ENCODE data around the gene FAM120AOS. TPM values are rescaled to one million over a fixed set of nuclear protein-coding genes. Genes with fewer than 3 reads are reported as not detected.

Gene FAM120AOS
- total RNA-seq, 1 experiment from 2014 or later = 53.6 TPM

GRCh38 chr9:93480728-93481324 lies 27.4 kb upstream of the FAM120AOS start:
- H3T11ph ChIP-seq (ENCODE audit: low read length) = no peak overlapping the region
- H3K9me3 ChIP-seq (ENCODE audit: control insufficient read depth, low read depth, low read length) = no peaks in the 10 kb centered on the region
- no peak overlapping the region for H3K56ac ChIP-seq (ENCODE audit: insufficient read length, low read depth, low read length)
- 100% methylated on average over 1 of the region's 7 CpGs for WGBS (ENCODE audit: extremely low coverage, insufficient read length, low lambda C conversion rate)
- no peak overlapping the region for H3K23ac ChIP-seq (ENCODE audit: insufficient read length, low read depth, low read length)
- H2BK12ac ChIP-seq (ENCODE audit: insufficient read length, low read depth, low read length) = no peak overlapping the region
- no peak overlapping the region; the same call in 1 of the 2 replicates for H3K14ac ChIP-seq (ENCODE audit: insufficient read depth, low read length)
- TF ChIP-seq, protein P1, sequence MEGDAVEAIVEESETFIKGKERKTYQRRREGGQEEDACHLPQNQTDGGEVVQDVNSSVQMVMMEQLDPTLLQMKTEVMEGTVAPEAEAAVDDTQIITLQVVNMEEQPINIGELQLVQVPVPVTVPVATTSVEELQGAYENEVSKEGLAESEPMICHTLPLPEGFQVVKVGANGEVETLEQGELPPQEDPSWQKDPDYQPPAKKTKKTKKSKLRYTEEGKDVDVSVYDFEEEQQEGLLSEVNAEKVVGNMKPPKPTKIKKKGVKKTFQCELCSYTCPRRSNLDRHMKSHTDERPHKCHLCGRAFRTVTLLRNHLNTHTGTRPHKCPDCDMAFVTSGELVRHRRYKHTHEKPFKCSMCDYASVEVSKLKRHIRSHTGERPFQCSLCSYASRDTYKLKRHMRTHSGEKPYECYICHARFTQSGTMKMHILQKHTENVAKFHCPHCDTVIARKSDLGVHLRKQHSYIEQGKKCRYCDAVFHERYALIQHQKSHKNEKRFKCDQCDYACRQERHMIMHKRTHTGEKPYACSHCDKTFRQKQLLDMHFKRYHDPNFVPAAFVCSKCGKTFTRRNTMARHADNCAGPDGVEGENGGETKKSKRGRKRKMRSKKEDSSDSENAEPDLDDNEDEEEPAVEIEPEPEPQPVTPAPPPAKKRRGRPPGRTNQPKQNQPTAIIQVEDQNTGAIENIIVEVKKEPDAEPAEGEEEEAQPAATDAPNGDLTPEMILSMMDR (conservative IDR thresholded peaks at IDR 0.05) = peak; percentile 44; the same call in 2 of the 3 replicates
- no peak overlapping the region for H3K18ac ChIP-seq (ENCODE audit: insufficient read length, low read depth, low read length)
- H2BK5ac ChIP-seq (ENCODE audit: insufficient read length, low read length) = no peak overlapping the region
- no peak overlapping the region for H2AK5ac ChIP-seq (ENCODE audit: insufficient read length, low read length)
- H3K4ac ChIP-seq (ENCODE audit: low read depth, low read length) = no peak overlapping the region
- H2BK120ac ChIP-seq (ENCODE audit: low read depth, low read length, poor library complexity, severe bottlenecking) = no peak overlapping the region
- Mint-ChIP-seq H3K27me3 (ENCODE audit: low read depth) (no peaks in the 10 kb centered on the region), H3K36me3 (ENCODE audit: insufficient read depth in 1 of 3, low read depth in 3 of 3) (peaks cover 14 to 36% (median 19%) of the 10 kb centered on the region in 3 experiments; a peak in 6 of 7 replicates), H3K9me3 (no peaks in the 10 kb centered on the region), H3K27ac (peak overlapping the region in 2 of 3 experiments; percentile 7 to 41; a peak in 2 of 7 replicates), H3K4me1 (peaks cover 15 to 23% of the 10 kb centered on the region in 2 experiments), H3K4me3 (no peak overlapping the region)
- H3K23me2 ChIP-seq (ENCODE audit: insufficient read length, low read depth, low read length, poor library complexity, severe bottlenecking) = no peaks in the 10 kb centered on the region
- no peak overlapping the region for H2BK15ac ChIP-seq (ENCODE audit: low read depth, low read length)
- no peak overlapping the region for H2AFZ ChIP-seq (ENCODE audit: low read length)
- peaks cover 5% of the 10 kb centered on the region for H3K79me1 ChIP-seq (ENCODE audit: insufficient read depth, low read depth, low read length, poor library complexity, severe bottlenecking)
- no peaks in the 10 kb centered on the region for H3K4me1 ChIP-seq (ENCODE audit: insufficient read depth, low read length)
- H4K8ac ChIP-seq (replicated peaks; ENCODE audit: insufficient read length, low read depth, low read length) = no peak overlapping the region
- H3K79me2 ChIP-seq (ENCODE audit: insufficient read depth, low read length) = peaks cover 2% of the 10 kb centered on the region; the same call in 1 of the 2 replicates
- no peaks in the 10 kb centered on the region for H3K27me3 ChIP-seq (ENCODE audit: insufficient read depth, low read length)
- H2BK20ac ChIP-seq (ENCODE audit: low read depth, low read length, poor library complexity, severe bottlenecking) = no peak overlapping the region
- no peak overlapping the region for H4K91ac ChIP-seq (ENCODE audit: insufficient read length, low read depth, low read length)
- no peak overlapping the region for H3K27ac ChIP-seq (ENCODE audit: insufficient read length, low read depth, low read length)
- no peak overlapping the region for H3K9ac ChIP-seq (ENCODE audit: extremely low read depth, insufficient read length, low read length)
- H3K4me2 ChIP-seq (ENCODE audit: insufficient read depth, insufficient read length, low read length) = no peak overlapping the region
- no peaks in the 10 kb centered on the region for H4K20me1 ChIP-seq (ENCODE audit: control insufficient read depth, insufficient read depth, insufficient read length)
- no peak overlapping the region for H4K5ac ChIP-seq (ENCODE audit: insufficient read length, low read depth, low read length)
- no peak for DNase-seq

Measured in H9 (cell line).